Heart left ventricle (tissue), 16 donors: Measurements from ENCODE around the gene LHX2. TPM values are rescaled to one million over a fixed set of nuclear protein-coding genes. Genes with fewer than 3 reads are reported as not detected.

Experiments used
- ATAC-seq, 4 donors: fragments of 200-7000 bp; cut with Tn5 transposase; one replicate each; pipeline ENCODE4 v1.9.1; 2020 to 2022; ENCODE audit warnings: moderate library complexity in 4 of 4, mild to moderate bottlenecking in 3 of 4, moderate number of reproducible peaks in 1 of 4
- DNase-seq, 5 donors: peaks; one replicate each; pipeline ENCODE4 v3.0.0-alpha.2; 2020
- H3K27ac ChIP-seq, 12 donors: fragments of 200-600 bp; sonication (generic) in 4 of 12; one replicate each; pipeline versions ENCODE4 v1.5.0 to v1.8.0; 2016 to 2022; ENCODE audit warnings: mild to moderate bottlenecking in 2 of 12
- H3K27me3 ChIP-seq, 9 donors: fragments of 200-600 bp; sonication (generic) in 2 of 9; one replicate each; pipeline versions ENCODE4 v1.5.1 to v1.8.0; 2016 to 2022; ENCODE audit warnings: mild to moderate bottlenecking in 3 of 9
- H3K36me3 ChIP-seq, 9 donors: fragments of 200-600 bp; sonication (generic) in 2 of 9; one replicate each; pipeline versions ENCODE4 v1.5.0 to v1.8.0; 2018 to 2022; ENCODE audit warnings: mild to moderate bottlenecking in 2 of 9
- H3K4me1 ChIP-seq, 12 donors: fragments of 200-600 bp; sonication (generic) in 4 of 12; one replicate each; pipeline versions ENCODE4 v1.5.0 to v1.8.0; 2016 to 2022; ENCODE audit warnings: mild to moderate bottlenecking in 3 of 12
- H3K4me3 ChIP-seq, 12 donors: fragments of 200-600 bp; sonication (generic) in 4 of 12; one replicate each; pipeline versions ENCODE4 v1.5.0 to v1.8.0; 2017 to 2022; ENCODE audit warnings: mild to moderate bottlenecking in 9 of 12, moderate library complexity in 4 of 12
- H3K9me3 ChIP-seq, 12 donors: fragments of 200-600 bp; sonication (generic) in 4 of 12; one replicate each; pipeline versions ENCODE4 v1.5.0 to v1.8.0; 2016 to 2022; ENCODE audit warnings: mild to moderate bottlenecking in 1 of 12
- POLR2A ChIP-seq, 2 donors: fragments of 450-650 bp; IDR thresholded peaks; one replicate each; pipeline ENCODE4 v1.6.1; 2017; ENCODE audit warnings: antibody characterized with exemption in 2 of 2, mild to moderate bottlenecking in 2 of 2, moderate library complexity in 2 of 2
- WGBS, 4 donors: extraction: QIAGEN DNeasy Blood & Tissue Kit in 2 of 4; methylation state at CpG; one replicate each; pipeline versions ENCODE4 v1.1.5 to v1.1.7; 2013 to 2018; 5-methylcytosine and 5-hydroxymethylcytosine counted together
- intact Hi-C, 10 donors: fragments of 100-400 bp; cut with DNase I; formaldehyde crosslinking; loops; one replicate each; pipeline versions ENCODE4 v1.11.1 to v1.14.2; 2022
- polyA plus RNA-seq, 2 donors: library from polyadenylated mRNA; stranded (reverse); fragments of 200-250 nt; gene quantifications; one replicate each; pipeline ENCODE4 v1.2.3, GENCODE V29; 2013
- total RNA-seq, 9 donors: library from RNA; depleted of rRNA in 2 of 9; stranded (reverse); fragments of >200 nt in 2 of 9; fragmentation: NEBNext Ultra II Directional in 3 of 9; extraction: Animal tissue kit (Norgen Biotek cat#: 25700) in 3 of 9; gene quantifications; one replicate each; pipeline versions ENCODE4 v1.1.0 to v1.2.4, GENCODE V29; 2016 to 2023
- TF ChIP-seq, protein P1 (sequence below), 12 donors: fragments of 200-600 bp; sonication (generic) in 4 of 12; IDR thresholded peaks; one replicate each; pipeline versions ENCODE4 v1.5.0 to v1.8.0; 2018 to 2022; ENCODE audit warnings: antibody characterized with exemption in 12 of 12, mild to moderate bottlenecking in 5 of 12
- donor health status: ischemic (EF 13 %, LVEDD 7.1; RV severe dilation, severe dysfunction).
- donor health status: healthy with polysubstance abuse.
- donor health status: DM: no; HTN: yes; CAD: no.
- donor health status: DM: no; HTN: no; CAD: no.
- donor health status: ischemic (EF 25% LVEDD 6.9; RV normal size, moderate dysfunction).
- donor health status: ischemic (EF 25% LVEDD 5.7; RV mildly dilated, moderate dysfunction).
- donor health status: healthy.
- donor health status: DM: yes; HTN: yes; CAD: no.
- donor health status: ischemic (EF 35%, LVEDD 5.7; RV mildly dilated, moderate dysfunction).
- donor health status: nonischemic (EF 11% LVEDD 7.7; RV severe dilation, severe dysfunction).
- donor health status: DM: yes; HTN: yes; CAD: no.
- donor health status: PGD.
- donor health status: ischemic (EF 29% LVEDD 5.4; RV normal size, mild dysfunction).
- donor health status: nonischemic (EF 23%, LVEDD 6.1; RV moderate dilation, normal function).

Gene LHX2
- total and polyA plus RNA-seq, 11 donors: 0.10 to 1.3 (median 0.28) TPM; not detected in 5

DNA sequence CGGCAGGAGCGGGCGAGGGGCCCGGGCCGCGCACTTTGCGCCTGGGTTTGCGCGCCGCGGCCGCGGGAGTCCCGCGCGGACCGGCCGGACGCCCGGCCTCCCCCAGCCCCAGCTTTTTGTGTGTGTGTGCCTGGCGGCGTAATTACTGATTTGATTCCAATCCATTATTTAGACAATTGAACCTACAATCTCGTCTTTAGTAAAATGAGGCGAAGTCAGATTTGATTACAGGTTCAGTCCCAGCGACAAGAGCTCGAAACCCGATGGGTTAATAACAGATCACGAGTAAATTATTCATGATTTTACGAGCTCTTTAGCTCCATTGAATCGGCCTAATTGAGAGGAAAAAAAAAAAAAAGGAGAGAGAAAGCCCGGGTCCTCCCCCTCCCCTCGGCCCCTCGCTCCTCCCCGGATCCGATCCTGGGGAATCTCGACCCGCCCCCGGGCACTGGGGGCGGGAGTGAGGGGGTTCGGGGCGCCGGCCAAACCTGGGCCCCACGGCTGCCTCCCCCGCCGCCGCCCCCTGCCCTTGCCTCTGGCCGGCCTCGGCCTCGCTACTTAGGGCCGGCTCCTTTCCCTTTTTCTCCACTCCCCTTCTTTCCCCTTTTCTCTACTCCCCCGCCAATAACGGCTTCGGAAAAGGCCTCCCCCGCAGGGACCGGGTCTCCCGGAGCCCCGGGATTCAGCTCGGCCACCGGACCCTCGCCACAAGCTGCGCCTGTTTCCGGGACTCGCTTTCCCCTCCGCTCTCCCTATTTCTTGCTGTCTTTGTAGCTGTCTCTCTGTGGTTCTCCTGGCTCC is 6.6 kb downstream of the LHX2 start:
- peak overlapping the region; percentile 10 to 55 (median 43) for H3K4me3 ChIP-seq
- ATAC-seq (peak in 1 of 4 donors; percentile 20), DNase-seq (no peak)
- H3K27me3 ChIP-seq: peaks cover 75 to 100% (median 97%) of the 10 kb centered on the region in 9 donors
- intact Hi-C loops: no loop called here
- TF ChIP-seq POLR2A (IDR thresholded peaks at IDR 0.05): no peak
- TF ChIP-seq, protein P1, sequence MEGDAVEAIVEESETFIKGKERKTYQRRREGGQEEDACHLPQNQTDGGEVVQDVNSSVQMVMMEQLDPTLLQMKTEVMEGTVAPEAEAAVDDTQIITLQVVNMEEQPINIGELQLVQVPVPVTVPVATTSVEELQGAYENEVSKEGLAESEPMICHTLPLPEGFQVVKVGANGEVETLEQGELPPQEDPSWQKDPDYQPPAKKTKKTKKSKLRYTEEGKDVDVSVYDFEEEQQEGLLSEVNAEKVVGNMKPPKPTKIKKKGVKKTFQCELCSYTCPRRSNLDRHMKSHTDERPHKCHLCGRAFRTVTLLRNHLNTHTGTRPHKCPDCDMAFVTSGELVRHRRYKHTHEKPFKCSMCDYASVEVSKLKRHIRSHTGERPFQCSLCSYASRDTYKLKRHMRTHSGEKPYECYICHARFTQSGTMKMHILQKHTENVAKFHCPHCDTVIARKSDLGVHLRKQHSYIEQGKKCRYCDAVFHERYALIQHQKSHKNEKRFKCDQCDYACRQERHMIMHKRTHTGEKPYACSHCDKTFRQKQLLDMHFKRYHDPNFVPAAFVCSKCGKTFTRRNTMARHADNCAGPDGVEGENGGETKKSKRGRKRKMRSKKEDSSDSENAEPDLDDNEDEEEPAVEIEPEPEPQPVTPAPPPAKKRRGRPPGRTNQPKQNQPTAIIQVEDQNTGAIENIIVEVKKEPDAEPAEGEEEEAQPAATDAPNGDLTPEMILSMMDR (IDR thresholded peaks at IDR 0.05): no peak
- 2 to 5% (median 3%) methylated on average over 47 to 64 of the region's 64 CpGs for WGBS, 4 donors
- H3K4me1 ChIP-seq: peaks cover 0 to 51% (median 15%) of the 10 kb centered on the region in 12 donors
- H3K9me3 ChIP-seq: no peaks in the 10 kb centered on the region
- no peak overlapping the region for H3K27ac ChIP-seq
- no peaks in the 10 kb centered on the region for H3K36me3 ChIP-seq

DNA sequence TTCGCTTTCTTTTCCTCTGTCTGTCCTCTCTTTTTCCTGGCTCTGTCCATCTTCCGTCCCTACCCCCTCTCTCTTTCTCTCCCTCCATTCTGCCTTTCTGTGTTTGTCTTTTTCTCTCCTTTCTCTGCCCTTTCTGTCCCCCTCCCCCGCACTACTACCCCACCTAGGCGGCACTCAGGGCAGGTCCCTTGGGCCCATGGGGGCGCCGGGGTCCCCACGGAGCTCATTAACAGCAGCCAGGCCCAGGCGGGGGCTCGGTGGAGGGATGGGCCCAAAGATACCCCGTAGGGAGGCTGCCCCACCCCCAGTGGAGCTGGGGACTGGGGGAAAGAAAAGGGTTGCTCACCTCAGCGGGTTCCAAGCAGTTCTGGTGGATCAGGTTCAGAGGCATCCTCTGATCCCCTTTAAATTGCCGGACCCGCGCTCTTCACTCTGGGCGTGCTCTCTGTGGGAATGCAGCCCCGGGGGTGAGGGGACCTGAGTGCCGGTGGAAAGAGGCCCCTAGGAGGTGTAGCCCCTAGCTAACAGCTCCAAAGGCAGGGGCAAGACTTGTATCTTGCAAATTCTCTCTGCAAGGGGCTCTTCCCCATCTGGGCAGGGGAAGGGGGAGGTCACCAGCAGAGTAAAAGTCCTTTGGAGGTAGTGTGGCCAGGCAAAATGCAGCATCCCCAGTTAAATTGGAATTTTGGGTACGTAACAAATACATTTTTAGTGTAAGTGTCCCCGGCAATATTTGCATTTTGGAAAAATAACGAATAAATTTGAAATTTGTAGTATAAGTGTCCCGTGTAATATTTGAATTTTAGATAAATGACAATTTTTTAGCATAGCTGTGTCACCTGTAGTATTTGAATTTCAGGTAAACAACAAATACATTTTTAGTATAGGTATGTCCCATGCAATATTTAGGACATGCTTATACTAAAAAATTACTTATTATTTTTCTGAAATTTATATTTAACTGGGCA is 7.4 kb downstream of the LHX2 start:
- no peaks in the 10 kb centered on the region for H3K36me3 ChIP-seq
- intact Hi-C loops: no loop called here
- H3K27me3 ChIP-seq: peaks cover 69 to 100% (median 97%) of the 10 kb centered on the region in 9 donors
- DNase-seq: no peak
- no peak for TF ChIP-seq POLR2A (IDR thresholded peaks at IDR 0.05)
- TF ChIP-seq, protein P1 (IDR thresholded peaks at IDR 0.05): no peak
- 12 to 23% (median 20%) methylated on average over 16 to 21 of the region's 21 CpGs for WGBS, 4 donors
- ATAC-seq: no peak
- no peaks in the 10 kb centered on the region for H3K9me3 ChIP-seq
- no peak overlapping the region for H3K27ac ChIP-seq
- peaks cover 0 to 45% (median 15%) of the 10 kb centered on the region in 12 donors for H3K4me1 ChIP-seq
- peak overlapping the region in 10 of 12 donors; percentile 29 to 55 (median 44) for H3K4me3 ChIP-seq

DNA sequence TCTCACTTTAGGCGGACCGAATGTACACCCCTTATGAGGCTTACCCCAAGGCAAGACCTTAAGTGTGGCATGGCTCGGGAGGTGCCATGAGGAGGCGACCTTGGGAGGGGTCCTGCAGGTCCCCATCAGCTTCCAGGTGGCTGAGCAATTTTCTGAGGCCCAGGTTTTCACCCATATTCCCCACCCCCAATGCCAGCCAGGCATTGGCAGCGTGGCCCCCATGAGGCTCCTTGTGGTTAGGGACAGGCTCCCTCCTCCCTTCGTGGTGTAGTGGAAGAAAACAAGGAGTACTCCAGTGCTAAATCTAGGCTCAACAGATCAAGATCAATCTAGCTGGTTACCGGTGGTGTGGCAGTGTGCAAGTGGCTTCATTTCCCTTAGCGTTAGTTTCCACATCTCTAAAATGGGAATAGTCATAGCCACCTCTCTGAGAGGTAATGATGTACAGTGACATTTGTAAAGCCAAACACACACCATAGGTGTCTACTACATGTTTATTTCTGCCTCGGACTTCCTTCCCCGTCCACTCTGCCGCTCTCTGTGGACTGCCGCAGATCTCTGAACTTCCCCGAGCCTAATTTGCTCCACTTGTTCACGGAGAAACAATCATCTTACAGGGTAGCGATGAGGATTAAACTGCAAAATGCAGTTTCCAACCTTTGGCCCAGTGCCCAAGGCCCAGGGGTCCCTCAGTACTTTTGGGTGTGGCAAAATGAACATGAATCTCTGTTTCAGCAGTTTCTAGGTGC is 8.4 kb downstream of the LHX2 start:
- Histone ChIP-seq H3K27ac (no peak overlapping the region), H3K4me3 (no peak overlapping the region), H3K36me3 (no peaks in the 10 kb centered on the region), H3K4me1 (peaks cover 0 to 45% (median 15%) of the 10 kb centered on the region in 12 donors), H3K9me3 (no peaks in the 10 kb centered on the region), H3K27me3 (peaks cover 62 to 100% (median 96%) of the 10 kb centered on the region in 9 donors)
- WGBS, 4 donors: 21 to 33% (median 29%) methylated on average over 15 of the region's 15 CpGs
- DNase-seq (no peak), ATAC-seq (no peak)
- intact Hi-C loops: loop anchor here in 1 of 10 donors (10.0 kb wide), 1 partner anchor 295 kb away; no protein-coding TSS in a partner anchor
- TF ChIP-seq, protein P1 (IDR thresholded peaks at IDR 0.05): no peak
- no peak for TF ChIP-seq POLR2A (IDR thresholded peaks at IDR 0.05)
